ENCODE measurements around the gene ERCC4.

ERCC4 gene

GRCh38 chr16:13951611-13952010 lies 31.7 kb downstream of the ERCC4 start:
- DNase-seq = no peak

DNA sequence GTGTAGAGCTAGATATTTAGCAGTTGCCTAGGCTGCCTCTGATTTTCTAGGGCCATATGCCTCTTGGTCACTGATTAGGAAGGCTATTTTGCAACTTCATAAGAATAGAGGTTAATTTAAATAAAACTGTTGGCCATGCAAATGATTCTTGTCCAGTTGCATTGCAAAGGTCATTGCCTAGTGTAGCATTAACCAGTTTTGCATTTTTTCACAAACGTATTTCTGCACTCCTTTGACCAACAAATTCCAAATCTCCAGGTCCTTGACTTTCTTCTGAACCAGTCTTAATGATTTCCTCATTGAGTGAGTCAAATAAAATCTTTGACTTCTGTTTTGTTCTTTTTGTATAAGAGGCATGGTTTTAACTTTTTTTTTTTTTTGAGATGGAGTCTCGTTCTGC lies 33.5 kb downstream of the ERCC4 start:
- no peak for DNase-seq

GRCh38 chr16:13956635-13957196 lies 36.8 kb downstream of the ERCC4 start:
- no peak for DNase-seq

DNA sequence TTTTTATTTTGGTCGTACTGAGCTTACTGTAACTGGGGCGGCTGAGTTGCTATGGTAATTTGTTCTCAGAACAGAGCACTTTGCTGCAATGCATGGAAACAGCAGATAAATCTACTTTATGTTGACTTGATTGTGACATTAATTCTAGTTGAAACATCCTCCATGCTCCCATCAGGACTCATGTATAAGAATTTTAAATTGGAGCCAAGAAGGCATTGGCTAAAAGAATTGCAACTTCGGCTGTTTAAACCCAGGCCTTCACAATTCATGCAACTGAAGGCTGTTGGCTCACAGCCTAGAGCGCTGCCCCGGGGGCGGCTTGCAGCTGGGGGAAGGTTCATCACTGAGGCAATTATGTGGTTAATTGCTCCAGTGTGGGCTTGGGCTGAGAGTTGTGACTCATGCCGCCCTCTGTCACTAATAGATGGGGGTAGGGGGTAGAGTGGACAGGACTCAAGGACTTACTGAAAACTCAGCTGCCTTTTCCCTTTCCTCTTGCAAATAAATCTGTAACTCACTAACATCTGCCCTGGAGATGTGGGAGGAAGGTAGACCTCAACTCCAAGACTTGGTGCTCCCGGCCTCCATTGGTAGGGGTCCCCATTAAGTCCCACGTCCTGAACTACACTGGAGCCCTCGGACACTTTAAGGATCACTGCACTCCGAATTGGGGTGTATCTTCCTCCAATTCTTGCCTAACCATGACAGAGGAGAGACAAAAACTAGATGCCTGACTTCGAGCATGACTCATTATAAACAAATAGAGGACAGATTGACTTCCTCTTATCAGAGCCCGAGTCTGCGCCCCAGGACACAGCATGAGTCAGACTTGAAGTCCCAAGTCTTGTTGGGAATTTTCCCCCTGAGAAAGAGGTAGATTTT lies 37.5 kb downstream of the ERCC4 start:
- peak; percentile 48 to 68 for DNase-seq

DNA sequence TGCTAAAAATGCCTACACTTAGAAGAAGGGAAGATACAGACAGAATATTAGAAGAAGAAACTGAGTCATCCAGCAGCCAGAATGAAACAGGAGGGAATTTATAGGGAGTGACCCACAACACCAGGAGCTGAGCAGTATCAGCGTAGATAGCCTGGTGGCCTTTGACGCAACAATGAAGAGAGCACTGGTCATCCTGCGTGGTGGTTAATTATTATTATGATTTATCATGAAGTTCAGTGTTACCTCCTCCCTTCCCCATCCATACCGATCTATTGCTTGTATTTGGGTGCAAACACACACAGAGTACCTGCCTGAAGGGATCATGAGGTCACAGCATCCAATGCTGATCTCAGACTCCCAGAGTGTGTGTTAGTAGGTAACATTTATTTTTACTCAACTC lies 38.5 kb downstream of the ERCC4 start:
- DNase-seq = no peak

GRCh38 chr16:13959626-13960025 lies 39.7 kb downstream of the ERCC4 start:
- no peak for DNase-seq

- peak in 1 of 2 experiments; percentile 10 for DNase-seq
Observed at GRCh38 chr16:13961099-13961811, 41.3 kb downstream of the ERCC4 start.

GRCh38 chr16:13962232-13962631 lies 42.3 kb downstream of the ERCC4 start:
- no peak for DNase-seq

GRCh38 chr16:13968835-13969234 lies 48.9 kb downstream of the ERCC4 start:
- no peak for DNase-seq

DNA sequence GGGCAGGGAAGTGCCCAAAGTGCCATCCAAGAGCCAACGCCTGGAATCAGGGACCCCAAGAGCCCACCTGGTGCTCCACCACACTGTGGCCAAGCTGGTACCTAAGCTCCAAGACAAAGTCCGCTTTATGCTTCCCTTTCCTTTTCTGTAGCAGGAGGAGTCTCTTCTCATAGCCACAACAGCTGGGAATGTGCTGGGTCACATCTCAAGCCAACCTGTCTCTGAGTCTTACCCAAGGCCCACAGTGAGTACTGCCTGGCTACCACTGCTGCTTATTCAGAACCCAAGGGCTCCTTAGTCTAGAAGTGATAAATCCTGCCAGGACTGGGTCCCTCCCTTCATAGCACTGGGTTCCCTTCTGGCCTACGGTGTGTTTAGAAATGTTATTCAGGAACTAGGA lies 49.8 kb downstream of the ERCC4 start:
- no peak for DNase-seq

DNA sequence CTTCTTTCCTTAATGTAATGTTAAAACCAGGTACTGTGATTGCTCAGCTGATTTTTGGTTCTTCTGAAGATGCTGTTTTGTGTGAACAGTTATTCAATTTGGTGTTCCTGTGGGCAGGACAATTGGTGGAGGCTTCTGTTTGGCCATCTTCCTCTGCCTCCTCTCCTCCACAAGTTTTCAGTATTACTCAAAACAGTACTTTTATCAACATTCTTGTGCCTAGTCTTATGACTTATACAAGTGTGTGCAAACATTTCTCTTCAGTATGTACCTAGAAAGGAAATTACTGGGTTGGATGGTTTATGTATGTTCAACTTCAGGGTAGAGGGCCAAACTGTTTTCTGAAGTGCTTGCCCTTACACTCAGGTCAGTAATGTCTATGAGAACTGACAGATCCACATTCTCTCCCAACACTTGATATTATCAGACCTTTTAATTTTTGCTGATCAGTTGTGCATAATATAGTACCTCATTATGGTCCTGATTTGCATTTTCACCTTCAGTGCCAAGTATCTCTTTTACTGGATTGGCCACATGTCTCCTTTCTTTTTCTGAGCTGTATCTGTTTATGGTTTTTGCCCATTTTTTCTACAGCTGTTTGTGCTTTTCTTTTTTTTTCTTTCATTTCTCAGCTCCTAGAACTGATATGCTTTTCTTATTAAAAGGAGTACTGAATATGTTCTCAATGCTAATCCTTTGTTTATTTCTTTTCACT lies 50.9 kb downstream of the ERCC4 start:
- no peak for DNase-seq

- DNase-seq = no peak
Observed at GRCh38 chr16:13973321-13974023, 53.5 kb downstream of the ERCC4 start.

GRCh38 chr16:13977177-13977576 lies 57.2 kb downstream of the ERCC4 start:
- DNase-seq = no peak

DNA sequence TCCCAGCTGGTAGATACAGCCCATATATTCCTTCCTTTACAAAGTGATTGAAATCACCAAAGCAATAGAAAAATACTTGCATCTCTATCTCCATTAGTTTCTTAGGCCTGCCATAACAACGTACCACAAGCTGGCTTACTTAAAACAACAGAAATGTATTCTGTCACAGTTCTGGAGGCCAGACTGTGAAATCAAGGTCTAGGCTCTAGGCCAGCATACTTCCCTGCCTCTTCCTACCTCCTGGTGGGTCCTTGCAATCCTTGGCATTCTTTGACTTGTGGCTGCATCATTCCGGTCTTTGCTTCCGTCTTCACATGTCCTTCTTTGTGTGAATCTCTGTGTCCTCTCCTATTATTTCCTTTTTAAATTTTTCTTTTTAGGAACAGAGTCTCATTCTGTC lies 62.5 kb downstream of the ERCC4 start:
- DNase-seq = no peak

DNA sequence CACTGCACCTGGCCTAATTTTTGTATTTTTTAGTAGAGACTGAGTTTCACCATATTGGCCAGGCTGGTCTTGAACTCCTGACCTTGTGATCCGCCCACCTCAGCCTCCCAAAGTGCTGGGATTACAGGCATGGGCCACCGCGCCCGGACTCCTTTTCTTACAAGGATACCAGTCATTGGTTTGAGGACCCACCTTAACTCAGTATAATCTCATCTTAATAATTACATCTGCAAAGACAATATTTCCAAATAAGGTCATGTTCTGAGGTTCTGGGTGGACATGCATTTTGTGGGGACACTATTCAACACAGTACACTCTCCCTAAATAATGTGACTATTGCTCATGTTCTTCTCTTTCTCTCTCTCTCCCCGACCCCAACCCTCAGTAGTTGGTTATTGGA lies 63.7 kb downstream of the ERCC4 start:
- DNase-seq = no peak

DNA sequence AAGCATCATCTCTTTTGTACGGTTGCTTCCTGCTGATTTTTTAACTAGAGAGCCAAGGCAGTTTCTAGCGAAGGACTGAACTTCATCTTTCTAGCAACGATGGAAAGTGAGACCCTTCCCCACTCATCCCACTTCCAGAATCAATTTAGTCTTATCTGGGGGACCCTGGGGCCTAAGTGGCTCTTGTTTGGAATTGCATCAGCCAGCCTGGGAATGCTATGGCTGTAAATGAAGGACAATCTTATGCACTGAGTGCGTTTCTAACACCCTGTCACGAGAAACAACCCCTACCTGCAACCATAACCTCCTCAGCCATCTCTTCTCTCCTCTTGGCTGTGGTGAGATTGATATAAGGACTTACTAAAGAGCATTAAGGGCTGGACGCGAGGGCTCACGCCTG lies 64.8 kb downstream of the ERCC4 start:
- DNase-seq = no peak

GRCh38 chr16:13988038-13988437 lies 68.1 kb downstream of the ERCC4 start:
- DNase-seq = no peak

GRCh38 chr16:13992322-13992721 lies 72.4 kb downstream of the ERCC4 start:
- DNase-seq = no peak

GRCh38 chr16:13992976-13993375 lies 73.0 kb downstream of the ERCC4 start:
- DNase-seq = no peak

- no peak for DNase-seq
Observed at GRCh38 chr16:13994239-13995106, 74.5 kb downstream of the ERCC4 start.

DNA sequence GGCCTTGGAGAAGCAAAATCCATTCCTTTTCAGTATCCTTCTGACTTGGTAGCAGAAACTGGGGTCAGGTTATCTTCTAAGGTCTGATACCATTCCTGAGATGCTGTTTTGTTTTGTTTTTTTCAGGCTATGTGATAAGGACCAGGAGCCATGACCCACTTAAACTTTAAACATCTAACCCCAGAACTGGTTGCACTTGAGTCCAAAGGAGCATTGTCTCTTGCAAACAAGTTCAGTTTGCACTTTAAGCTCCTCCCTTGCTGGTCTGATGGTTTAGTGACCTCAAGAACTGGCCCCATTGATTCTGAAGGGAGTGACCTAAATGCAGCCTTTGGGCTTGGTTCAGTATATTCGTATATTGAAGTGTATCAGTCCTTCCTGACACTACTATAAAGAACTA lies 75.2 kb downstream of the ERCC4 start:
- DNase-seq = no peak
